Caco-2 (cell line): Measurements from ENCODE around the gene TMEM117. TPM values are rescaled to one million over a fixed set of nuclear protein-coding genes. Genes with fewer than 3 reads are reported as not detected.

ENCODE experiments used
- BruUV-seq: library from RNA; stranded (reverse); fragments of 400-500 nt; replicated peaks from 2 replicates; lab custom pipeline; 2021; lab: Mats Ljungman, UMichigan
- CTCF ChIA-PET: fragments of 300-600 bp; sonication (Branson Sonifier 250); formaldehyde crosslinking; loops from one replicate; lab custom pipeline; 2022; ENCODE audit warnings: antibody characterized with exemption; lab: Charles Lee
- POLR2A ChIA-PET: fragments of 300-600 bp; sonication (Branson Sonifier 250); formaldehyde crosslinking; loops from one replicate; lab custom pipeline; 2022; ENCODE audit warnings: antibody characterized with exemption; lab: Charles Lee
- DNase-seq, 2 experiments: peaks; one replicate each; pipeline versions ENCODE4 v3.0.0 to v3.0.0-alpha.2; 2020 to 2022
- H3K27me3 ChIP-seq: replicated peaks from 2 replicates; pipeline ENCODE4 v1.6.0; 2011; ENCODE audit warnings: low read length; ENCODE audit not compliant: control insufficient read depth, insufficient read depth
- H3K36me3 ChIP-seq: 2 replicates; pipeline ENCODE4 v1.5.1; 2011; ENCODE audit warnings: low read length; ENCODE audit not compliant: control insufficient read depth, insufficient read depth
- H3K4me1 ChIP-seq: fragments of 250-450 bp; sonication (Bioruptor Pico); 2 replicates; pipeline ENCODE4 v1.5.1; 2020; ENCODE audit warnings: mild to moderate bottlenecking
- H3K4me3 ChIP-seq: 2 replicates; pipeline ENCODE4 v1.5.1; 2011; ENCODE audit warnings: low read depth, mild to moderate bottlenecking, control low read depth, low read length
- H3K9me3 ChIP-seq: fragments of 250-450 bp; sonication (Bioruptor Pico); 2 replicates; pipeline ENCODE4 v1.5.1; 2020; ENCODE audit warnings: mild to moderate bottlenecking, moderate library complexity
- H3K27ac Mint-ChIP-seq: one replicate; pipeline ENCODE4 v1.8.0; 2022; ENCODE audit warnings: mixed read lengths; ENCODE audit not compliant: unreplicated experiment
- H3K27me3 Mint-ChIP-seq: one replicate; pipeline ENCODE4 v1.8.0; 2022; ENCODE audit warnings: mixed read lengths; ENCODE audit not compliant: insufficient read depth, unreplicated experiment
- H3K36me3 Mint-ChIP-seq: one replicate; pipeline ENCODE4 v1.8.0; 2022; ENCODE audit warnings: mild to moderate bottlenecking, mixed read lengths; ENCODE audit not compliant: insufficient read depth, unreplicated experiment
- H3K4me1 Mint-ChIP-seq: one replicate; pipeline ENCODE4 v1.8.0; 2022; ENCODE audit warnings: low read depth, mixed read lengths; ENCODE audit not compliant: unreplicated experiment
- H3K4me3 Mint-ChIP-seq: one replicate; pipeline ENCODE4 v1.8.0; 2022; ENCODE audit warnings: mild to moderate bottlenecking, moderate library complexity, mixed read lengths; ENCODE audit not compliant: unreplicated experiment
- H3K9me3 Mint-ChIP-seq: one replicate; pipeline ENCODE4 v1.8.0; 2022; ENCODE audit warnings: mixed read lengths; ENCODE audit not compliant: unreplicated experiment
- intact Hi-C: fragments of 100-400 bp; cut with micrococcal nuclease; formaldehyde crosslinking; loops from one replicate; pipeline ENCODE4 v1.10.0; 2022; ENCODE audit not compliant: unreplicated experiment
- total RNA-seq: library from RNA; stranded (reverse); gene quantifications from 2 replicates; pipeline ENCODE4 v1.2.3, GENCODE V29; 2022
- TF ChIP-seq, protein P1 (sequence below), 2 experiments: fragments of 200-600 bp in 1 of 2; IDR thresholded peaks; 1 replicate in 1 of 2; 2 replicates in 1 of 2; pipeline versions ENCODE4 v1.5.1 to v1.8.0; 2011 to 2022; ENCODE audit warnings: antibody characterized with exemption in 1 of 2, control low read depth in 1 of 2, inconsistent platforms in 1 of 2, low read depth in 1 of 2, low read length in 1 of 2, mild to moderate bottlenecking in 1 of 2, moderate library complexity in 1 of 2; ENCODE audit not compliant: insufficient read depth in 1 of 2, severe bottlenecking in 1 of 2, unreplicated experiment in 1 of 2

The TMEM117 gene
- total RNA-seq, 1 experiment from 2014 or later, result 34.1 TPM

DNA sequence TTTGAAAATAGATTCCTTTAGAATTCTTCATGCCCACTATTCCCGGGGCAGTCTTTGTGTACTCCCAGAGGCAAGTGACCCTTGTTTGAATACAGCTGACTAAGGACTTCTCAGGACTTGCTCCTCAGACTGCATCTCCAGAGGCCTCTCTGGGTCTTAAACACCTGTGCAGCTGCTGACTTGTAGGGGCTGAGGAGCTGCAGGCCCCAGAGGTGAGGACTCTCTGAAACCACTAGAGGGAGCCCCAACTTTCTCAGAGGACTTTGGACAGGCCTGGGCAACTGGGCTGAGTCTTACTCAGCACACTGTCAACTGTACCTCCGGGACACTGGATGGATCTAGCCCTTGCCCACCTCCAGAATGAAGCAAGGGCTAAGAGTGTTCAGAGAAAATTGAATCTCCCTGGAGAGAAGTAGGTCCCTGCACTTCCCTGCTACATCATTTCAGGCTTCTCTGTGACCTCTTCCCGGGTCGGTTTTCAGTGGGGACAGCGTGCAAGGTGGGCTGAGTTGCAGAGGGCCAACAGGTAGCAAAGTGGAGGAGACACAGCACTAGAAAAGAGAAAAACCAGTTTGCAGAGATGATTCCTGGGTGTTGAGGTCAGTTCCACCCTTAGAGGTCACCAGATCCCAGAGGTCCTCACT is 164.6 kb downstream of the TMEM117 start:
- POLR2A ChIA-PET, result no interaction called here
- CTCF ChIA-PET, result interaction anchor here (0.7 to 1.3 kb wide), 2 partner anchors 15 to 27 kb away, joined by 4 to 5 read pairs; no protein-coding TSS in a partner anchor
- peak; percentile 71 to 73 for DNase-seq
- BruUV-seq, result no TSS peak
- intact Hi-C loops, result loop anchor here (1.0 kb wide), 1 partner anchor 43 kb away; no protein-coding TSS in a partner anchor
- Mint-ChIP-seq H3K4me3 (no peak overlapping the region), H3K27ac (no peak overlapping the region), H3K36me3 (peaks cover 7% of the 10 kb centered on the region), H3K9me3 (peaks cover 9% of the 10 kb centered on the region), H3K27me3 (no peaks in the 10 kb centered on the region), H3K4me1 (no peaks in the 10 kb centered on the region)
- Histone ChIP-seq H3K4me1 (peaks cover 2% of the 10 kb centered on the region; the same call in 1 of the 2 replicates), H3K9me3 (no peaks in the 10 kb centered on the region), H3K27me3 (no peaks in the 10 kb centered on the region), H3K4me3 (no peak overlapping the region), H3K36me3 (no peaks in the 10 kb centered on the region)
- TF ChIP-seq, protein P1, sequence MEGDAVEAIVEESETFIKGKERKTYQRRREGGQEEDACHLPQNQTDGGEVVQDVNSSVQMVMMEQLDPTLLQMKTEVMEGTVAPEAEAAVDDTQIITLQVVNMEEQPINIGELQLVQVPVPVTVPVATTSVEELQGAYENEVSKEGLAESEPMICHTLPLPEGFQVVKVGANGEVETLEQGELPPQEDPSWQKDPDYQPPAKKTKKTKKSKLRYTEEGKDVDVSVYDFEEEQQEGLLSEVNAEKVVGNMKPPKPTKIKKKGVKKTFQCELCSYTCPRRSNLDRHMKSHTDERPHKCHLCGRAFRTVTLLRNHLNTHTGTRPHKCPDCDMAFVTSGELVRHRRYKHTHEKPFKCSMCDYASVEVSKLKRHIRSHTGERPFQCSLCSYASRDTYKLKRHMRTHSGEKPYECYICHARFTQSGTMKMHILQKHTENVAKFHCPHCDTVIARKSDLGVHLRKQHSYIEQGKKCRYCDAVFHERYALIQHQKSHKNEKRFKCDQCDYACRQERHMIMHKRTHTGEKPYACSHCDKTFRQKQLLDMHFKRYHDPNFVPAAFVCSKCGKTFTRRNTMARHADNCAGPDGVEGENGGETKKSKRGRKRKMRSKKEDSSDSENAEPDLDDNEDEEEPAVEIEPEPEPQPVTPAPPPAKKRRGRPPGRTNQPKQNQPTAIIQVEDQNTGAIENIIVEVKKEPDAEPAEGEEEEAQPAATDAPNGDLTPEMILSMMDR (IDR thresholded peaks at IDR 0.05; ENCODE audit: insufficient read depth in 1 of 2, low read depth in 1 of 2, low read length in 1 of 2, severe bottlenecking in 1 of 2, unreplicated experiment in 1 of 2), result peak; percentile 70 to 78

DNA sequence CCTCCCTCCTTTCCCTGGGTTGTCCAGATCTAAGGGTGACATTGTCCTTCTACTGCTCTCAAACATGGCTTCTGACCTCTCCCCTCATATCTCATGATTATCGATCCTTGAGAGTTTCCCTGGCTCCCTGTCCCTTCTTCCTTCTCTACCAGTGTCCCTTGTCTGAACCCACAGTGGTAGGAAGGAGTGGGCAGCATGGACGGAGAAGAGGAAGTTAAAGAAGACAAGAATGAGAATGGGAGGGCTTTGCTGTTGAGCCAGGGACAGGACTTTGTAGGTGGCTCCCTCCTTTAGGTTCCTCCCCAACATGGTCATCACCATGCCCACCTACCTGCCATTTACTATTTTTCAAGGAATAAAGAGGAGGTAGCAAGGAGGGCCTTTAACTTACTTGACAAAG is 166.7 kb downstream of the TMEM117 start:
- Mint-ChIP-seq H3K27ac (no peak overlapping the region), H3K27me3 (no peaks in the 10 kb centered on the region), H3K4me3 (no peak overlapping the region), H3K4me1 (no peaks in the 10 kb centered on the region), H3K36me3 (peaks cover 9% of the 10 kb centered on the region), H3K9me3 (peaks cover 15% of the 10 kb centered on the region)
- POLR2A ChIA-PET, result no interaction called here
- intact Hi-C loops, result no loop called here
- Histone ChIP-seq H3K27me3 (no peaks in the 10 kb centered on the region), H3K9me3 (no peaks in the 10 kb centered on the region; the same call in 1 of the 2 replicates), H3K36me3 (no peaks in the 10 kb centered on the region), H3K4me1 (no peaks in the 10 kb centered on the region), H3K4me3 (no peak overlapping the region)
- no TSS peak for BruUV-seq
- DNase-seq, result no peak
- CTCF ChIA-PET, result no interaction called here
- TF ChIP-seq, protein P1 (IDR thresholded peaks at IDR 0.05; ENCODE audit: insufficient read depth in 1 of 2, low read depth in 1 of 2, low read length in 1 of 2, severe bottlenecking in 1 of 2, unreplicated experiment in 1 of 2), result no peak

DNA sequence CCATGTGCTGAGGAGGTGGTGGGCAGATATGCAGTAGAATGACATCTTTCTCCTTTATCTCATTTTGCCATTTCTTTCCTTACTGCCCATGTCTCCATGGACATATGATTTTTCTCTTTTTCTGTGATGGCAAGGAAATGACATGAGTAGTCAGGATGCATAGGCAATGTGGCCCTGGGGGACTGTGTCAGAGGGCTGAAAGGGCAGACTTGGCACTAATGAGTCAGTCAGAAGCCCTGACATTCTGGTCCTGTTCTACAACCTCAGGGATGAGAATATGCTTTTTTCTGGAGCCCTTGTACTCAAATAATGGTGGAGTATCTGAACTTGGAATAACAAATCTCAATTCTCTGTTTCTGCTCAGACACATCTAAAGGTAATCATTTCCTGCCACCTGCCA is 167.8 kb downstream of the TMEM117 start:
- H3K36me3 Mint-ChIP-seq, result peaks cover 13% of the 10 kb centered on the region
- H3K9me3 Mint-ChIP-seq, result peaks cover 22% of the 10 kb centered on the region
- peaks cover 2% of the 10 kb centered on the region; the same call in 1 of the 2 replicates for H3K9me3 ChIP-seq
- no peaks in the 10 kb centered on the region for H3K36me3 ChIP-seq
- BruUV-seq, result no TSS peak
- H3K27me3 ChIP-seq, result no peaks in the 10 kb centered on the region
- H3K27me3 Mint-ChIP-seq, result no peaks in the 10 kb centered on the region
- no peak for DNase-seq
- no peak overlapping the region for H3K4me3 ChIP-seq
- intact Hi-C loops, result no loop called here
- H3K4me1 ChIP-seq, result no peaks in the 10 kb centered on the region
- TF ChIP-seq, protein P1 (IDR thresholded peaks at IDR 0.05; ENCODE audit: insufficient read depth in 1 of 2, low read depth in 1 of 2, low read length in 1 of 2, severe bottlenecking in 1 of 2, unreplicated experiment in 1 of 2), result no peak
- no peaks in the 10 kb centered on the region for H3K4me1 Mint-ChIP-seq
- CTCF ChIA-PET, result no interaction called here
- H3K27ac Mint-ChIP-seq, result no peak overlapping the region
- H3K4me3 Mint-ChIP-seq, result no peak overlapping the region
- POLR2A ChIA-PET, result no interaction called here
